ENCODE results near the gene ARHGEF40.
A peak's percentile ranks its signal among the peaks of the same experiment; 100 is the strongest.

ARHGEF40 gene

GRCh38 chr14:21102521-21103410, 32.7 kb downstream of the ARHGEF40 start:
- H2AFZ ChIP-seq (ENCODE audit: low read length): peak overlapping the region; percentile 97
- H2BK12ac ChIP-seq (ENCODE audit: low read length): no peak overlapping the region
- no peaks in the 10 kb centered on the region for H3K36me3 ChIP-seq (replicated peaks in 1 of 2; ENCODE audit: control insufficient read depth in 2 of 2, insufficient read depth in 2 of 2, low read length in 2 of 2)
- H3K27me3 ChIP-seq (ENCODE audit: control insufficient read depth in 3 of 3, insufficient read depth in 3 of 3, low read depth in 1 of 3, low read length in 3 of 3): no peaks in the 10 kb centered on the region
- H2BK15ac ChIP-seq (ENCODE audit: low read length): peak overlapping the region; percentile 8
- no peak overlapping the region for H4K8ac ChIP-seq (ENCODE audit: low read depth, low read length)
- H3K23ac ChIP-seq (ENCODE audit: low read depth, low read length, poor library complexity): no peak overlapping the region
- H4K91ac ChIP-seq (ENCODE audit: low read depth, low read length, poor library complexity): no peak overlapping the region
- peak overlapping the region; percentile 21 for H3K18ac ChIP-seq (ENCODE audit: low read length)
- H3K4me3 ChIP-seq (ENCODE audit: low read length in 2 of 2): peak overlapping the region; percentile 45 to 67
- H2BK120ac ChIP-seq (ENCODE audit: low read depth, low read length): no peak overlapping the region
- no peak overlapping the region for H2AK5ac ChIP-seq (ENCODE audit: low read depth, low read length)
- H3K9me3 ChIP-seq (replicated peaks in 1 of 2; ENCODE audit: control insufficient read depth in 2 of 2, insufficient read depth in 1 of 2, low read depth in 1 of 2, low read length in 2 of 2): no peaks in the 10 kb centered on the region
- peaks cover 28 to 40% of the 10 kb centered on the region in 2 donors for H3K4me1 ChIP-seq (ENCODE audit: control insufficient read depth in 2 of 2, insufficient read depth in 1 of 2, low read depth in 1 of 2, low read length in 2 of 2)
- no peak for DNase-seq (ENCODE audit: low spot score)
- no peak overlapping the region for H3K9ac ChIP-seq (ENCODE audit: low read depth, low read length, poor library complexity)
- no CpG with 5 or more reads among the region's 9 CpGs for WGBS, 2 donors (ENCODE audit: extremely low coverage in 2 of 2, insufficient read length in 2 of 2, insufficient replicate concordance in 1 of 2)
- peak overlapping the region; percentile 15 for H3K27ac ChIP-seq (replicated peaks; ENCODE audit: low read length)
- no peaks in the 10 kb centered on the region for H3K79me1 ChIP-seq (ENCODE audit: low read depth, low read length)
- H3K4me2 ChIP-seq (ENCODE audit: insufficient read depth, low read length, poor library complexity, severe bottlenecking): peak overlapping the region; percentile 54
- H3K4ac ChIP-seq (ENCODE audit: low read length): no peak overlapping the region
- no peak overlapping the region for H2BK5ac ChIP-seq (ENCODE audit: low read length)
- no peak overlapping the region for H3K14ac ChIP-seq (ENCODE audit: low read length)

- H4K8ac ChIP-seq (ENCODE audit: low read depth, low read length): no peak overlapping the region
- H3K18ac ChIP-seq (ENCODE audit: low read length): no peak overlapping the region
- H2AFZ ChIP-seq (ENCODE audit: low read length): peak overlapping the region; percentile 97
- H4K91ac ChIP-seq (ENCODE audit: low read depth, low read length, poor library complexity): no peak overlapping the region
- H3K9me3 ChIP-seq (replicated peaks in 1 of 2; ENCODE audit: control insufficient read depth in 2 of 2, insufficient read depth in 1 of 2, low read depth in 1 of 2, low read length in 2 of 2): no peaks in the 10 kb centered on the region
- no peak overlapping the region for H3K9ac ChIP-seq (ENCODE audit: low read depth, low read length, poor library complexity)
- H2AK5ac ChIP-seq (ENCODE audit: low read depth, low read length): no peak overlapping the region
- peak overlapping the region; percentile 98 for H2BK5ac ChIP-seq (ENCODE audit: low read length)
- H3K23ac ChIP-seq (ENCODE audit: low read depth, low read length, poor library complexity): no peak overlapping the region
- no peak overlapping the region for H3K14ac ChIP-seq (ENCODE audit: low read length)
- H2BK12ac ChIP-seq (ENCODE audit: low read length): no peak overlapping the region
- WGBS, 2 donors (ENCODE audit: extremely low coverage in 2 of 2, insufficient read length in 2 of 2, insufficient replicate concordance in 1 of 2): no CpG with 5 or more reads among the region's 9 CpGs
- H3K36me3 ChIP-seq (replicated peaks in 1 of 2; ENCODE audit: control insufficient read depth in 2 of 2, insufficient read depth in 2 of 2, low read length in 2 of 2): no peaks in the 10 kb centered on the region
- H3K4ac ChIP-seq (ENCODE audit: low read length): no peak overlapping the region
- H3K79me1 ChIP-seq (ENCODE audit: low read depth, low read length): no peaks in the 10 kb centered on the region
- no peak overlapping the region for H2BK120ac ChIP-seq (ENCODE audit: low read depth, low read length)
- peaks cover 28 to 40% of the 10 kb centered on the region in 2 donors for H3K4me1 ChIP-seq (ENCODE audit: control insufficient read depth in 2 of 2, insufficient read depth in 1 of 2, low read depth in 1 of 2, low read length in 2 of 2)
- H3K4me3 ChIP-seq (ENCODE audit: low read length in 2 of 2): peak overlapping the region; percentile 45 to 67
- no peak overlapping the region for H2BK15ac ChIP-seq (ENCODE audit: low read length)
- no peaks in the 10 kb centered on the region for H3K27me3 ChIP-seq (ENCODE audit: control insufficient read depth in 3 of 3, insufficient read depth in 3 of 3, low read depth in 1 of 3, low read length in 3 of 3)
- DNase-seq (ENCODE audit: low spot score): no peak
- H3K4me2 ChIP-seq (ENCODE audit: insufficient read depth, low read length, poor library complexity, severe bottlenecking): peak overlapping the region; percentile 54
- peak overlapping the region; percentile 15 for H3K27ac ChIP-seq (replicated peaks; ENCODE audit: low read length)
These were observed 33.3 kb downstream of the ARHGEF40 start for GRCh38 chr14:21103411-21103709.

GRCh38 chr14:21103710-21104447, 33.8 kb downstream of the ARHGEF40 start:
- Histone ChIP-seq H2BK5ac (ENCODE audit: low read length) (peak overlapping the region; percentile 98), H2BK12ac (ENCODE audit: low read length) (no peak overlapping the region), H3K4me1 (ENCODE audit: control insufficient read depth in 2 of 2, insufficient read depth in 1 of 2, low read depth in 1 of 2, low read length in 2 of 2) (peaks cover 28 to 40% of the 10 kb centered on the region in 2 donors), H3K4ac (ENCODE audit: low read length) (no peak overlapping the region), H2AK5ac (ENCODE audit: low read depth, low read length) (peak overlapping the region; percentile 57), H3K14ac (ENCODE audit: low read length) (peak overlapping the region; percentile 74), H4K8ac (ENCODE audit: low read depth, low read length) (no peak overlapping the region), H3K9ac (ENCODE audit: low read depth, low read length, poor library complexity) (peak overlapping the region; percentile 100), H3K4me2 (ENCODE audit: insufficient read depth, low read length, poor library complexity, severe bottlenecking) (peak overlapping the region; percentile 81), H3K4me3 (ENCODE audit: low read length in 2 of 2) (peak overlapping the region; percentile 67 to 91), H3K79me1 (ENCODE audit: low read depth, low read length) (no peaks in the 10 kb centered on the region), H3K27me3 (ENCODE audit: control insufficient read depth in 3 of 3, insufficient read depth in 3 of 3, low read depth in 1 of 3, low read length in 3 of 3) (no peaks in the 10 kb centered on the region), H3K36me3 (replicated peaks in 1 of 2; ENCODE audit: control insufficient read depth in 2 of 2, insufficient read depth in 2 of 2, low read length in 2 of 2) (no peaks in the 10 kb centered on the region), H2BK120ac (ENCODE audit: low read depth, low read length) (peak overlapping the region; percentile 29), H4K91ac (ENCODE audit: low read depth, low read length, poor library complexity) (no peak overlapping the region), H2BK15ac (ENCODE audit: low read length) (no peak overlapping the region), H2AFZ (ENCODE audit: low read length) (peak overlapping the region; percentile 97), H3K18ac (ENCODE audit: low read length) (peak overlapping the region; percentile 99), H3K9me3 (replicated peaks in 1 of 2; ENCODE audit: control insufficient read depth in 2 of 2, insufficient read depth in 1 of 2, low read depth in 1 of 2, low read length in 2 of 2) (no peaks in the 10 kb centered on the region), H3K23ac (ENCODE audit: low read depth, low read length, poor library complexity) (peak overlapping the region; percentile 83), H3K27ac (replicated peaks; ENCODE audit: low read length) (peak overlapping the region; percentile 98)
- WGBS, 2 donors (ENCODE audit: extremely low coverage in 2 of 2, insufficient read length in 2 of 2, insufficient replicate concordance in 1 of 2): no CpG with 5 or more reads among the region's 62 CpGs
- DNase-seq (ENCODE audit: low spot score): peak; percentile 95

All from neuronal stem cell (in vitro differentiated cells).